ENCODE measurements around the gene NT5C3B.

GRCh38 chr17:41813152-41813680, 22.8 kb downstream of the NT5C3B start:
- TF ChIP-seq, protein P1, sequence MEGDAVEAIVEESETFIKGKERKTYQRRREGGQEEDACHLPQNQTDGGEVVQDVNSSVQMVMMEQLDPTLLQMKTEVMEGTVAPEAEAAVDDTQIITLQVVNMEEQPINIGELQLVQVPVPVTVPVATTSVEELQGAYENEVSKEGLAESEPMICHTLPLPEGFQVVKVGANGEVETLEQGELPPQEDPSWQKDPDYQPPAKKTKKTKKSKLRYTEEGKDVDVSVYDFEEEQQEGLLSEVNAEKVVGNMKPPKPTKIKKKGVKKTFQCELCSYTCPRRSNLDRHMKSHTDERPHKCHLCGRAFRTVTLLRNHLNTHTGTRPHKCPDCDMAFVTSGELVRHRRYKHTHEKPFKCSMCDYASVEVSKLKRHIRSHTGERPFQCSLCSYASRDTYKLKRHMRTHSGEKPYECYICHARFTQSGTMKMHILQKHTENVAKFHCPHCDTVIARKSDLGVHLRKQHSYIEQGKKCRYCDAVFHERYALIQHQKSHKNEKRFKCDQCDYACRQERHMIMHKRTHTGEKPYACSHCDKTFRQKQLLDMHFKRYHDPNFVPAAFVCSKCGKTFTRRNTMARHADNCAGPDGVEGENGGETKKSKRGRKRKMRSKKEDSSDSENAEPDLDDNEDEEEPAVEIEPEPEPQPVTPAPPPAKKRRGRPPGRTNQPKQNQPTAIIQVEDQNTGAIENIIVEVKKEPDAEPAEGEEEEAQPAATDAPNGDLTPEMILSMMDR (optimal IDR thresholded peaks at IDR 0.05 in 1 of 3, IDR thresholded peaks at IDR 0.05 in 1 of 3, conservative IDR thresholded peaks at IDR 0.05 in 1 of 3; ENCODE audit: extremely low read depth in 1 of 3, insufficient read depth in 2 of 3, low read length in 3 of 3), result no peak
- TF ChIP-seq EZH2 (IDR thresholded peaks at IDR 0.05; ENCODE audit: low read length), result peak; percentile 33
